ENCODE measurements around the gene RNGTT.

GRCh38 chr6:88975369-88975768, 12.0 kb upstream of the RNGTT start:
- TF ChIP-seq CTCF (conservative IDR thresholded peaks at IDR 0.05; ENCODE audit: low read length) (peak; percentile 46), EZH2phosphoT487 (IDR thresholded peaks at IDR 0.05; ENCODE audit: borderline replicate concordance) (no peak)

Measured in Loucy (cell line).